Lower lobe of right lung (tissue), 2 donors: ENCODE measurements around the gene CACNA1C. TPM values are rescaled to one million over a fixed set of nuclear protein-coding genes. Genes with fewer than 3 reads are reported as not detected.

Source experiments
- ATAC-seq, 2 donors: fragments of 200-7000 bp; cut with Tn5 transposase; one replicate each; pipeline ENCODE4 v1.9.1; 2020 to 2022; ENCODE audit warnings: mild to moderate bottlenecking in 2 of 2, moderate library complexity in 2 of 2
- DNase-seq: peaks from one replicate; pipeline ENCODE4 v3.0.0-alpha.2; 2020
- H3K27ac ChIP-seq: fragments of 200-600 bp; one replicate; pipeline ENCODE4 v1.8.0; 2022
- H3K27me3 ChIP-seq: fragments of 200-600 bp; one replicate; pipeline ENCODE4 v1.8.0; 2022; ENCODE audit warnings: low read depth
- H3K36me3 ChIP-seq: fragments of 200-600 bp; one replicate; pipeline ENCODE4 v1.8.0; 2022; ENCODE audit warnings: mild to moderate bottlenecking
- H3K4me1 ChIP-seq: fragments of 200-600 bp; one replicate; pipeline ENCODE4 v1.8.0; 2022
- H3K4me3 ChIP-seq: fragments of 200-600 bp; one replicate; pipeline ENCODE4 v1.8.0; 2022; ENCODE audit warnings: mild to moderate bottlenecking
- H3K9me3 ChIP-seq: fragments of 200-600 bp; one replicate; pipeline ENCODE4 v1.8.0; 2022
- intact Hi-C: fragments of 100-400 bp; cut with DNase I; formaldehyde crosslinking; loops from one replicate; pipeline ENCODE4 v1.11.0; 2022
- total RNA-seq: library from RNA; stranded (reverse); fragmentation: NEBNext Ultra II Directional; extraction: Animal tissue kit (Norgen Biotek cat#: 25700); gene quantifications from one replicate; pipeline ENCODE4 v1.2.1, GENCODE V29; 2021
- TF ChIP-seq, protein P1 (sequence below): fragments of 200-600 bp; IDR thresholded peaks from one replicate; pipeline ENCODE4 v1.8.0; 2022; ENCODE audit warnings: antibody characterized with exemption, mild to moderate bottlenecking
- donor health status: DM: no; HTN: yes; CAD: no; lungs with severe emphysema.

The CACNA1C gene
- total RNA-seq, 1 donor from 2014 or later = 8.4 TPM

DNA sequence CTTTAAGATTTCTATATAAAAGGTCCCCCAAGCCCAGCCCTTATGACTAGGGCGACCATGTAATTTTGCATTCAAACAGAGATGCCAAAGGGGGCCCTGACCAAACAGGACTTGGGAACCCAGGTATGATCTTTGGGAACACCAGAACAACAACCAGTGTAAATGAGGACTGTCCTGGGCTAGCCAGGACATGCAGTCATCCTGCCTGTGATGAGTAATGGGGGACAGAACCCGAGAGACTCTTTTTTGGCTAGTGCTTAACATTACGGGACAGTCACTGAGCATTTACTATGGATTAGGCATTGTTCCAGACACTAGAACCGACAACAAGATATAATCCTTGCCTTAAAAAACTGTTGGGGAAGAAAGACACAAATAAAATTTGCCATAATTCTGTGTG lies 337.3 kb downstream of the CACNA1C start:
- intact Hi-C loops = no loop called here

DNA sequence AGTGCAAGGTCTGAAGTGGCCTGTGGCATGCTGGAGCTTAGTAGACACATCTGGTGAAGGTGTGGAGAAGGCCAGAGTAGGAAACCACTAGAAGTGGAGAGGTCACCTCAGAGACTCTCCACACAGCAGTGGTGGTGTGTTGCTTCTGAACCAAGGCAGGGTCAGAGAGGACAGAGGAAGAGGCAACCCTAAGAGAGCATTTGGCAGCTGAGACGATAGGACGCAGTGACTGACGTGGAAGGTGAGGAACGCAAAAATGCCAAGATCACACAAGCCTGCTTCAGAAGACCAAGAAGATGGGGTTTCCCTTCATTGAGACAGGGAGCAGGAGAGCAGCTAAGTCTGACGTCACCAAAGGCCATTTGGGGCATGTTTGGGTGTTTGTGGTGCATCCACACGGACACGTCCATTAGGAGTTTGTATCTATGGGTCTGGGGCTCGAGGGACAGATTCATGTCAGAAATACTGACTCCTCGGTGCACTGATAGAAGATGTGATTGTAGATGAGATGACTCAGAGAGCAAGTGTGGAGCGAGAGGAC lies 338.1 kb downstream of the CACNA1C start:
- Histone ChIP-seq H3K36me3 (no peaks in the 10 kb centered on the region), H3K9me3 (no peaks in the 10 kb centered on the region), H3K27me3 (no peaks in the 10 kb centered on the region), H3K4me3 (no peak overlapping the region), H3K27ac (no peak overlapping the region), H3K4me1 (peaks cover 9% of the 10 kb centered on the region)
- DNase-seq (no peak), ATAC-seq (no peak)
- intact Hi-C loops = no loop called here
- TF ChIP-seq, protein P1, sequence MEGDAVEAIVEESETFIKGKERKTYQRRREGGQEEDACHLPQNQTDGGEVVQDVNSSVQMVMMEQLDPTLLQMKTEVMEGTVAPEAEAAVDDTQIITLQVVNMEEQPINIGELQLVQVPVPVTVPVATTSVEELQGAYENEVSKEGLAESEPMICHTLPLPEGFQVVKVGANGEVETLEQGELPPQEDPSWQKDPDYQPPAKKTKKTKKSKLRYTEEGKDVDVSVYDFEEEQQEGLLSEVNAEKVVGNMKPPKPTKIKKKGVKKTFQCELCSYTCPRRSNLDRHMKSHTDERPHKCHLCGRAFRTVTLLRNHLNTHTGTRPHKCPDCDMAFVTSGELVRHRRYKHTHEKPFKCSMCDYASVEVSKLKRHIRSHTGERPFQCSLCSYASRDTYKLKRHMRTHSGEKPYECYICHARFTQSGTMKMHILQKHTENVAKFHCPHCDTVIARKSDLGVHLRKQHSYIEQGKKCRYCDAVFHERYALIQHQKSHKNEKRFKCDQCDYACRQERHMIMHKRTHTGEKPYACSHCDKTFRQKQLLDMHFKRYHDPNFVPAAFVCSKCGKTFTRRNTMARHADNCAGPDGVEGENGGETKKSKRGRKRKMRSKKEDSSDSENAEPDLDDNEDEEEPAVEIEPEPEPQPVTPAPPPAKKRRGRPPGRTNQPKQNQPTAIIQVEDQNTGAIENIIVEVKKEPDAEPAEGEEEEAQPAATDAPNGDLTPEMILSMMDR = no peak

More for the DNA sequence above, 337.3 kb downstream of the CACNA1C start:
- H3K27me3 ChIP-seq = no peaks in the 10 kb centered on the region
- ATAC-seq (no peak), DNase-seq (no peak)
- no peak overlapping the region for H3K27ac ChIP-seq
- peaks cover 2% of the 10 kb centered on the region for H3K4me1 ChIP-seq
- H3K4me3 ChIP-seq = no peak overlapping the region
- no peaks in the 10 kb centered on the region for H3K9me3 ChIP-seq
- TF ChIP-seq, protein P1 = no peak
- no peaks in the 10 kb centered on the region for H3K36me3 ChIP-seq

DNA sequence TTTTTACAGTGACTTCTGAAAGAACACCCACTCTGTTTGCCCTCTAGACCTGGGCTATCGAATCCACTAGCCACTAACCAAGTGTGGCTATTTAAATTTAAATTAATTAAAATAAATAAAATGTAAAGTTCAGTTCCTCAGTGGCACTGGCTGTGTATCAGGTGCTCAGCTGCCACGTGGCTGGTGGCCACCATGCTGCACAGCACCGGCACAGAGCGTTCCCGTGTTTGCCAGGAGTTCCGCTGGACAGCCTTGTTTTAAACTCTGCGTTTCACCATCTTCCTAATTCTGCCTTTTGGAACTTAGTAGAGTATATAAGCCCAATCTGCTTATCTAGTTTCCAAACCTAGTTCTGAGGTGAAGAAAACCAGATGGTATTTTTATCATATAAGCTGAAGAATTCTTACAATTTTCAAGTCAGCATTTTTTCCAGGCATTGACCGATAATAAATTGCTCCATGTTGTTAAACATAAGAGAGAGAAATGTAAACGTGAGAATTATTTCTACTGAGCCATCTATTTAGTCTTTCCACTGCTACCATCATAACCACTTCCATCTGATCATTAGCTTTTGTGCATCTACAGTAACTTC lies 339.0 kb downstream of the CACNA1C start:
- ATAC-seq (no peak), DNase-seq (no peak)
- no peaks in the 10 kb centered on the region for H3K36me3 ChIP-seq
- intact Hi-C loops = no loop called here
- H3K9me3 ChIP-seq = no peaks in the 10 kb centered on the region
- H3K27ac ChIP-seq = no peak overlapping the region
- H3K4me3 ChIP-seq = no peak overlapping the region
- no peaks in the 10 kb centered on the region for H3K27me3 ChIP-seq
- H3K4me1 ChIP-seq = peaks cover 16% of the 10 kb centered on the region
- TF ChIP-seq, protein P1 = no peak

DNA sequence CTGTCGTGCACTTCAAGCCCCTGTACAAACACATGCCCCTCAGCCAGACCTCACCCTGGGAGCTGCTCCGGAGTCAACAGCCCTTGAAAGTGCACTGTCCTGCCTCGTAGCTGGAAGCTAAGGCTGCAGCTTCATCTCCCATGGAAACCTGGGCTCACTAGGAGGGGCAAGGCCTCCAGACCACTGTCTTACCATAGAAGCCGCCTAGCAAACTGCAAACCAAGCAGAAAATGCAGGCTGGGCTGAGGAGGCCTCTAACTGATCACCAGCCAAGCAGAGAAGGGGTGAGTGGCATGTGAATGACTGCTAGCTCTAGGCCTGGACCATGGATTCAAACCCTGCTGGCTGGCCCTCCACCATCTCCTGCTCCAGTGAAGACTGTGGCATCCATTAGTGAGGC lies 340.2 kb downstream of the CACNA1C start:
- DNase-seq (no peak), ATAC-seq (no peak)
- Histone ChIP-seq H3K27ac (no peak overlapping the region), H3K36me3 (no peaks in the 10 kb centered on the region), H3K4me3 (no peak overlapping the region), H3K27me3 (no peaks in the 10 kb centered on the region), H3K9me3 (no peaks in the 10 kb centered on the region), H3K4me1 (peaks cover 16% of the 10 kb centered on the region)
- TF ChIP-seq, protein P1 = no peak
- intact Hi-C loops = no loop called here

DNA sequence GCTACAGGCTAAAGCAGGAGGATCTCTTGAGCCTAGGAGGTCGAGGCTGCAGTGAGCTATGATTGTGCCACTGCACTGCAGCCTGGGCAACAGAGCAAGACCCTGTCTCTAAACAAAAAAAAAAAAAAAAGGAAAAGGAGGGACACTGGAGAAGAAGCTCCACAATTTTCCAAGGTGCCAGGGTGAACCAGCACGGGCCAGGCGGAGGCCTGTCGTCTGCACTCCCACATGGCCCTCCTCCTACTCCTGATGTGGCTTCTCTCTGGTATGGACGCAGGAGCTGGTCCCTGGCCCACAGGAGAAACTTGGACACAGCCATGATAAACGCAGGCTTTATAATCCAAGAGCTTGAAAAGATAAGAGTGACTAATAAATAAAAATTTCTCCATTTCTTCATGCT lies 341.2 kb downstream of the CACNA1C start:
- H3K36me3 ChIP-seq = no peaks in the 10 kb centered on the region
- TF ChIP-seq, protein P1 = no peak
- no peak overlapping the region for H3K4me3 ChIP-seq
- no peaks in the 10 kb centered on the region for H3K27me3 ChIP-seq
- intact Hi-C loops = no loop called here
- H3K9me3 ChIP-seq = no peaks in the 10 kb centered on the region
- DNase-seq (no peak), ATAC-seq (no peak)
- H3K4me1 ChIP-seq = peaks cover 16% of the 10 kb centered on the region
- no peak overlapping the region for H3K27ac ChIP-seq
